ENCODE measurements around the gene IL17RA. TPM values are rescaled to one million over a fixed set of nuclear protein-coding genes. Genes with fewer than 3 reads are reported as not detected.
A peak's percentile ranks its signal among the peaks of the same experiment; 100 is the strongest.

The IL17RA gene
- total RNA-seq, 1 donor from 2014 or later = 11.6 TPM

GRCh38 chr22:17121233-17122195 lies 36.7 kb downstream of the IL17RA start, which contains the start of gene TMEM121B:
Gene TMEM121B (minus strand): TSS chr22:17121360. CDS start chr22:17121127, 233 bp downstream.
- Mint-ChIP-seq H3K27ac (ENCODE audit: unreplicated experiment) (no peak within 1 kb of the TSS), H3K27me3 (ENCODE audit: low read depth) (peaks cover 5% of the 10 kb centered on the region)

GRCh38 chr22:17130199-17130598 lies 45.4 kb downstream of the IL17RA start:
- H3K27ac Mint-ChIP-seq (ENCODE audit: unreplicated experiment) = no peak overlapping the region
- no peaks in the 10 kb centered on the region for H3K4me1 Mint-ChIP-seq (ENCODE audit: low read depth)
- peaks cover 6% of the 10 kb centered on the region for H3K36me3 Mint-ChIP-seq (ENCODE audit: low read depth)
- H3K4me3 Mint-ChIP-seq (ENCODE audit: unreplicated experiment) = no peak overlapping the region
- DNase-seq (ENCODE audit: low spot score) = peak; percentile 4
- TF ChIP-seq, protein P1, sequence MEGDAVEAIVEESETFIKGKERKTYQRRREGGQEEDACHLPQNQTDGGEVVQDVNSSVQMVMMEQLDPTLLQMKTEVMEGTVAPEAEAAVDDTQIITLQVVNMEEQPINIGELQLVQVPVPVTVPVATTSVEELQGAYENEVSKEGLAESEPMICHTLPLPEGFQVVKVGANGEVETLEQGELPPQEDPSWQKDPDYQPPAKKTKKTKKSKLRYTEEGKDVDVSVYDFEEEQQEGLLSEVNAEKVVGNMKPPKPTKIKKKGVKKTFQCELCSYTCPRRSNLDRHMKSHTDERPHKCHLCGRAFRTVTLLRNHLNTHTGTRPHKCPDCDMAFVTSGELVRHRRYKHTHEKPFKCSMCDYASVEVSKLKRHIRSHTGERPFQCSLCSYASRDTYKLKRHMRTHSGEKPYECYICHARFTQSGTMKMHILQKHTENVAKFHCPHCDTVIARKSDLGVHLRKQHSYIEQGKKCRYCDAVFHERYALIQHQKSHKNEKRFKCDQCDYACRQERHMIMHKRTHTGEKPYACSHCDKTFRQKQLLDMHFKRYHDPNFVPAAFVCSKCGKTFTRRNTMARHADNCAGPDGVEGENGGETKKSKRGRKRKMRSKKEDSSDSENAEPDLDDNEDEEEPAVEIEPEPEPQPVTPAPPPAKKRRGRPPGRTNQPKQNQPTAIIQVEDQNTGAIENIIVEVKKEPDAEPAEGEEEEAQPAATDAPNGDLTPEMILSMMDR (IDR thresholded peaks at IDR 0.05) = no peak
- H3K9me3 Mint-ChIP-seq (ENCODE audit: low read depth) = no peaks in the 10 kb centered on the region
- H3K27me3 Mint-ChIP-seq (ENCODE audit: low read depth) = no peaks in the 10 kb centered on the region

More at GRCh38 chr22:17121233-17122195, 36.7 kb downstream of the IL17RA start, which contains the start of gene TMEM121B:
- no peaks in the 10 kb centered on the region for H3K36me3 Mint-ChIP-seq (ENCODE audit: low read depth)
- H3K4me3 Mint-ChIP-seq (ENCODE audit: unreplicated experiment) = peak within 1 kb of the TSS; percentile 75
- H3K4me1 Mint-ChIP-seq (ENCODE audit: low read depth) = peaks cover 4% of the 10 kb centered on the region
- TF ChIP-seq, protein P1 (IDR thresholded peaks at IDR 0.05) = no peak
- no peaks in the 10 kb centered on the region for H3K9me3 Mint-ChIP-seq (ENCODE audit: low read depth)
- DNase-seq (ENCODE audit: low spot score) = no peak

- Mint-ChIP-seq H3K4me1 (ENCODE audit: low read depth) (no peaks in the 10 kb centered on the region), H3K27ac (ENCODE audit: unreplicated experiment) (no peak overlapping the region), H3K4me3 (ENCODE audit: unreplicated experiment) (no peak overlapping the region), H3K27me3 (ENCODE audit: low read depth) (no peaks in the 10 kb centered on the region), H3K9me3 (ENCODE audit: low read depth) (no peaks in the 10 kb centered on the region), H3K36me3 (ENCODE audit: low read depth) (peaks cover 8% of the 10 kb centered on the region)
- DNase-seq (ENCODE audit: low spot score) = peak; percentile 21
- TF ChIP-seq, protein P1 (IDR thresholded peaks at IDR 0.05) = no peak
Measured at GRCh38 chr22:17131686-17132085, 46.9 kb downstream of the IL17RA start.

GRCh38 chr22:17132112-17132511 lies 47.3 kb downstream of the IL17RA start:
- Mint-ChIP-seq H3K4me1 (ENCODE audit: low read depth) (no peaks in the 10 kb centered on the region), H3K36me3 (ENCODE audit: low read depth) (peaks cover 8% of the 10 kb centered on the region), H3K27me3 (ENCODE audit: low read depth) (no peaks in the 10 kb centered on the region), H3K9me3 (ENCODE audit: low read depth) (no peaks in the 10 kb centered on the region), H3K4me3 (ENCODE audit: unreplicated experiment) (no peak overlapping the region), H3K27ac (ENCODE audit: unreplicated experiment) (no peak overlapping the region)
- DNase-seq (ENCODE audit: low spot score) = peak; percentile 11
- TF ChIP-seq, protein P1 (IDR thresholded peaks at IDR 0.05) = no peak

DNA sequence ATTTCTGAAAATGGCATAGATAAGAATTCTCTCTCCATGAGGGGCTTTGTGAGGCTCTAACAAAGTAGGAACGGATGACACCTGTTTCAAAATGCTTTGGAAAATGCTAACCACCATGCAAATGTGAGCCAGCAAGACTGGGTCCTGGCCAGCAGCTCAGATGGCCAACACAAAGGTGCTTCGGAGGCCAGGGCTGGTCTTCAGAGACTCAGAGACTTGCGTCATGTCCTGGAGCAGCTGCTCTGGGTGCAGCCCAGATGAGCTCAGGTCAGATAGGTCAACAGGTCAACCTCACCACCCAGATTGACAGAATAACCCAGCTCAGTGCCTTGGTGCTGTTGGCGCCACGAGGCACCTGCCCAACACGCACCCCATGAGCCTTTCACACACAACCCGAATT lies 48.3 kb downstream of the IL17RA start:
- H3K36me3 Mint-ChIP-seq (ENCODE audit: low read depth) = peaks cover 8% of the 10 kb centered on the region
- no peaks in the 10 kb centered on the region for H3K4me1 Mint-ChIP-seq (ENCODE audit: low read depth)
- H3K27me3 Mint-ChIP-seq (ENCODE audit: low read depth) = no peaks in the 10 kb centered on the region
- TF ChIP-seq, protein P1 (IDR thresholded peaks at IDR 0.05) = no peak
- DNase-seq (ENCODE audit: low spot score) = peak; percentile 41
- H3K27ac Mint-ChIP-seq (ENCODE audit: unreplicated experiment) = no peak overlapping the region
- H3K9me3 Mint-ChIP-seq (ENCODE audit: low read depth) = no peaks in the 10 kb centered on the region
- H3K4me3 Mint-ChIP-seq (ENCODE audit: unreplicated experiment) = no peak overlapping the region
